ENCODE results near the gene NPPA.
"Not testable (repeated sequence)": the region's sequence is repeated elsewhere in the genome, so short reads cannot be mapped to it uniquely, and the experiment has no call there.

The NPPA gene

DNA sequence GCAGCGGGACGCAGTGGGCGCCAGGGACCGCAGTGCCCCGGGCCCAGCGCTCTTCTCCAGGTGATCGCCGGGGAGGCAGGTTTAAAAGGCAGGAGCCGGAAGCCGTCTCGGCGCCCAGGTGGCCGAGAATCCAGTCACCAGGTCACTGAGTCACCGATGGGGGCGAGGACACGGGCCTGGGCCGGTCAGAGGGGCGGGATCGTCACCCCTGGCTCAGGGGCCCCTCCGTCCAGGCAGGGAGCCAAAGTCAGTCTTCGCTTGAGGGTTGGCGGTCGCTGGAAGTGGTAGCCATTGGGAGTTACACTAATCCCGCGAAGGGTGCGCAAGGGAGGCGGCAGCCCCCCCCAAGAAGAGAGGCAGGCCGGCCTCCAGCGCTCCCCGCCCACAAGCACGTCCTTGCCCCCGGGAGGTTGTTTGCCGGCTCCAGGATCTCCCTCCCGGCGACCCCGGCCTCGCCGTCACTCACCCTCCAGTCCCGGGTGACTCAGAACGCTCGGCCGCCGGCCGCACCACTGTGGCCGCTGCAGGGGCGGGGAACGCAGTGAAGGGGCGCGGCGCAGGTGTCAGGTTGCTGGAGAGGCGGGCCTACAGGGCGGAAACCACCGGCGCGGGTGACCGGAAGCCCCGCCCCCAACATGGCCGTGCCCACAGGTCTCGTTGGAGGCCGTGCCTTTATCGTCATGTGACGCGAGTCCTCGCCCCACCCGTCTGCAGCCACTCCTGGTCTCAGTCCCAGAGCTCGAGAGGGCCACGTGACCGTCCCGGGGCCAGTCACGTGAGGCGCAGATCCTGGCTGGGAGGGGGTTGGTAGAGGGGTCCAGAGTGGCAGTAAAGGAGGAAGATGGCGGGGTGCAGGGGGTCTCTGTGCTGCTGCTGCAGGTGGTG is 41.9 kb downstream of the NPPA start, which contains the start of the genes CLCN6 and MTHFR:
TSS of gene CLCN6 (plus strand) at position 770 of the 885 bp plus-strand sequence. CDS start at position 842, 72 bp downstream.
TSS of gene MTHFR (minus strand) at position 543 of the 885 bp plus-strand sequence. CDS start 2,848 bp downstream, outside the sequence.
- DNase-seq, result peak; percentile 98 to 99

DNA sequence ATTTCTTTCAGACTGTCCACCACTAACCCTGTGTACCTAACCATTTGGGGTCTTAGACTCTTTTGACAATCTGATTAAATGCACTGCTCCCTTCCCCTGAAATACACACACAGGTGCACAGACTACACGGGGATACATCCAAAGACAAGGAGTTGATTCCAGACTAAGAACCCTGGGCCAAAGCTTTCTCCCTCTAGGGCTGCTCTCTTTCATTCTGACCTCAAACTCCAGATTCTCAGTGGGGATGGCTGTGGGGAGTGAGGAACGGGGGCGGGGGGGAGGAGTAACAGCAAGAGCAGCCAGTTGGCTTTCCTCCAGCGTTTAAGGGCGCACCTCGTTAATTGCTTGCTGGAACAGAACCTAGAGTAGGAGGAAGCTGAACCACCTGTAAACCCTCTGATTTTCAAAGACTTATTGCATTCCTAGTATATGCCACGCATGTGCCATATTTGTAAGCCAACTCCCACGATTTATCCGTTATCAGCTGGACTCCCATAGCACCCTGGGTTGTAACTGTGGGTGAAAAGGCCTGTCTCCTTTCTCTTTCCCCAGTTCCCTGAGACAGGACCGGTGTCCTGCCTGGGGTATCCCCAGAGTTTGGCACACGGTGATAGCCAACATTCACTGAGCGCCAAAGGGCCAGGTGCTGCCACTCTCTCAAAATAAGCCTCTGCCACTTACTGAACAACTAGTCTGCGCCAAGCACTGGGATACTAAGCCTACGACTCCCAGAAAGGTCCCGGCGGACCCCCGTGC is 42.7 kb downstream of the NPPA start:
- peak; percentile 30 to 37 for DNase-seq

DNA sequence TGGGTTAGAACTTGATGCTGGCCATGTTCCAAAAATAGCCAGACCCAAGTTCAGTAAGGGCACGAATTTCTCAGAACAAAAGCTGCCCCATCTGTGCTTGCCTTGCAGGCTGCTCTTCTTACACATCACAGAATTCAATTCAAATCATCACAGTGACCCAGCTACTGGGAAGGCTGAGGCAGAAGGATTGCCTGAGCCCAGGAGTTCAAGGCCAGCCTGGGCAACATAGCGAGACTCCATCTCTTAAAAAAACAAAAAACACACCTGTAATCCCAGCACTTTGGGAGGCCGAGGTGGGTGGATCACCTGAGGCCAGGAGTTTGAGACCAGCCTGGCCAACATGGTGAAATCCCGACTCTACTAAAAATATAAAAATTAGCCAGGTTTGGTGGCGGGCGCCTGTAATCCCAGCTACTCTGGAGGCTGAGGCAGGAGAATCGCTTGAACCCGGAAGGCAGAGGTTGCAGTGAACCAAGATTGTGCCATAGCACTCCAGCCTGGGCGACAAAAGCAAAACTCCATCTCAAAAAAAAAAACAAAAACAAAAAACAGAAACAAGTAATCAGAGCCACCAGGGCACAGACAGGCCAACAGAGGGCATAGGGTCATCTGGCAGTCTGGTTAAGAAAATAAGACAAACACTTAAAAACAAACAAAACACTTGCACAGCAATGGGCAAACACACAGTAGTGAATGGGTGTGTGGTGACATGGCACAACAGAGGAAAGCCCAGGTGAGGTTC is 43.5 kb downstream of the NPPA start:
- not testable (repeated sequence) for DNase-seq

DNA sequence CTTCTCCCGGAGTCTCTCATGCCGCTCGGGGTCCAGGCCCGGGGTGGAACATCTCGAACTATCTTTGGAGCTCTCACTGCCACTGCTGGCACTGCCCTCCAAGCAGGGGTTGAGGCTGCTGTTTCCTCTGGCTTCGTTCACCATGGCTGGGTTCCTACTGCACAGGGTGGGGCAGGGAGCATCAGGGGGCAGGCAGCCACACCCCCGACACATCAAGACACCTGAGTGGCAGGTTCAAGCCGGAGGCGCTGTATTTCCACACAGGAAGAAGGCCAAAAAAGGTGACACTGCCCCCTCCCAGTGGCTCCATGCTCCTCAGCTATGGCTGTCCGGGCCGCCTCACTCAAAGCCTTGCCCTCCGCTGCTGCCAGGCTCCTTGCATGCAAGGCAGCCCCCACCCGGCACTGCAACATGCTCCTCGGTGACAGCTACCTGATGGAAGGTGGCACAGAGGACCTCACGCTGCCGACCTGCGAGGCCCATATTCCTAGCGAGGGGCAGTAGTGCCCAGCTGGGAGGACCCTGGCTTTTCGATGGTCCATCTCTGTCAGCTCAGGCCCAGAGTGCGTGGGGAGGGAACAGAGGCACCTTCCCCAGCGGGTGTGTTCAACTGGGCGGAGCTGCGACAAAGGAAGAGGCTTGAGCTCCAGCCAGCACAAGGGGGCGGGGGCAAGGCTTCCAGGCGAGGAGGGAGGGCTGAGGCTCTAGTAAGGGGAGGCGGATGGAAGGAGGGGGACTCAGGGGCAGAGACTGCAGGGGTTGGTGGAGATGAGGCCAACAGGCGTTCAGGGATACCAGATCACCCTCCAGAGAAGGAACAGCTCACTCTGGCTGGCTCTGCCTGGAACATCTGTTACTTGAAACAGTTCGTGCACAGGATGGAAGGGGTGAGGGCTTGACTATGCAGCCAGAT is 44.4 kb downstream of the NPPA start:
- DNase-seq, result peak; percentile 79 to 81

DNA sequence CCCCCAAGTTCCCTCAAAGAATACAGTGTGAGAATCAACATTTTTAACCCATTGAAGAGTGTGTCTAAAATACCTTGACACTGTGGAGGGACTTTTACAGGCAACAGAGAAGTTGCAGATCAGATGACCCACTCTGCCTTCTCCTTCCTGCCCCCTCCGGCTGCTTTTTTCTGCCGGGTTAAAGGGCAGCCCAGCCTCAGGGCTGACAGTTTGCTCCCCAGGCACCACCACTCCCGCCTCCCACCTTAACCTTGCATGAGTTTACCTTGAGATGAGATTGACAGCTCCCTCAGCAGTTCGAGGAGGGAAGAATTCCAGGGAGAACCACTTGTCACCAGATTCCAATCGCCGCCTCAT is 45.0 kb downstream of the NPPA start:
- DNase-seq, result peak in 1 of 2 experiments; percentile 27

DNA sequence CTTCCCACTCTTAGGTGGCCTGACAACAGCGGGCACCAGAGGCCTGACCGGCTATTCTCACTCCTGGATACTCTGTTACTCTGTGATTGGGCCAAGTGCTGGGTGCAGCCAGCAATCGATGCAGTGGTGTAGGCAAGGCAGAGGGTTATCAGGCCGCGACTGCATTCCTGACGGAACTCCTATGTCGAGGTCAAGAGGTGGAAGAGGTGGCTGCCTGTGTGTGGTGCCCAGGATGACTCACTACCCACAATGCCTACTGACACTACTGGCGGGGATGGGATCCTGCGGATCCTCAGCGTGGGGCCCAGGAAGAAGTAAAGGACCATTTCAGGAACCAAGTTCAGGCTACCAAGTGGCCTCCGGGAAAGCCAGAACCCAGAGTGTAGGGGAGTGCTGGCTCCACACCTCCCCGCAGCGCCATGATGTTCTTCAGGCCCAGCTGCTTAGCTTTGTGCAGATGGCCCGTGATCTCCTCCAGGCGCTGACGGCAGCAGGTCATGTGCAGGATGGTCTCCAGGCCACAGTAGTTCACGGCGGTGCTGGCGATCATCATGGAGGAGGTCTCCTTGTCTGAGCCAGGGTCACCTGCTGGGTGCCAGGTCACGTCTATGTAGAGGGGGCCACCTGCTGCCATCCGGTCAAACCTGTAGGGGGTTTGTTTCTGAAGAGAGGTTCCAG is 46.7 kb downstream of the NPPA start:
- DNase-seq, result no peak

DNA sequence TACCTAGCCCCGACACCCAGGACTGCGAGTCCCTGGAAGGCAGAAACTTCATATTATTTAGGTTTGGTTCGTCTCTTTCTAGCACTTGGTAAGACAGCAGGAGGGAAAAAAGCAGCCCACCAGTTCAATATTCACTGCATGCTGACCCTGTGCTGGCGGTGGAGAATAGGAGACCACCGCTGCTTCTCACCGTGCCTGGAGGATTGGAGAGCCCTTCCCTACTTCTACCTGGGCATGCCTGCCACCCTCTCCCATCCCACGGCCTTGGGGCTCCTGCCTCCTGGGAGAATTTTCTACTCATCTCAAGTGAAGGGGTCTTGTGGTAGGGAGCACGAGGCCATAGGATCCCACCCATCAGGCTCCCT is 47.2 kb downstream of the NPPA start:
- DNase-seq, result no peak

DNA sequence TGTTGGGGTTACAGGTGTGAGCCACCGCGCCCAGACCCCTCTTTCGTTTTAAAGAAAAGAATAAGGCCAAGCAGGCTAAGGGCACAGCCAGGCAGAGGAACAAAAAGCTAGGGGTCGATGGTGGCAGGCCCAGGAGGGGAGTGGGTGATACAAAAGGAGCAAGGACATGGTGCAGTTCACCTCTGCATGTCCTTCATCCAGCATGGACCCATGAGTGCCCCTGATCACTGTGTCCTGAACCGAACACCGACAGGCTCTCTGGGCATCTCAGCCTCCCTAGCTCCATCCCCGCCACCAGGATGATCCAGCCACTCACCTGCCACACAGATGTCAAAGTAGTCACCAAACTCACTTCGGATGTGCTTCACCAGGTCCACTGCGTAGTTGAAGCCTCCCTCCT is 47.7 kb downstream of the NPPA start:
- no peak for DNase-seq

DNA sequence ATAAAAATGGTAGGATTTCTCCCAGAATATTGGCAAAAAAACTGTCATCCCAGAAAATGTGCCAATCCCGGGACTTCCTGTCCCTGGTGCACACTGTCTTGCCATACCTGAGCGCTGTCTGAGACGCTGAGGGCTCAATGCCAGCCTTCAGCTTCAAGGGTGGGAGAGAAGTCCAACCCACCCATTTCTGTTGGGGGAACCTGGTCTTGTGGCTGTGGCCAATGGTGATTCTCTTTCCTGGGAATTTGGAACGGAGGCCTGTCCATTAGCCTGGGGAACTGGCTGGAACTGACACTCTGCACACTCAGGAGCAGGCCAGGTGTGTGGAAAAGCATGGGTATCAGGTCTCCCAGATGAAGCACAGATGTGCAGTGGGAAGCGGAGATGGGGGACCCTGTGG is 48.5 kb downstream of the NPPA start:
- DNase-seq, result no peak

DNA sequence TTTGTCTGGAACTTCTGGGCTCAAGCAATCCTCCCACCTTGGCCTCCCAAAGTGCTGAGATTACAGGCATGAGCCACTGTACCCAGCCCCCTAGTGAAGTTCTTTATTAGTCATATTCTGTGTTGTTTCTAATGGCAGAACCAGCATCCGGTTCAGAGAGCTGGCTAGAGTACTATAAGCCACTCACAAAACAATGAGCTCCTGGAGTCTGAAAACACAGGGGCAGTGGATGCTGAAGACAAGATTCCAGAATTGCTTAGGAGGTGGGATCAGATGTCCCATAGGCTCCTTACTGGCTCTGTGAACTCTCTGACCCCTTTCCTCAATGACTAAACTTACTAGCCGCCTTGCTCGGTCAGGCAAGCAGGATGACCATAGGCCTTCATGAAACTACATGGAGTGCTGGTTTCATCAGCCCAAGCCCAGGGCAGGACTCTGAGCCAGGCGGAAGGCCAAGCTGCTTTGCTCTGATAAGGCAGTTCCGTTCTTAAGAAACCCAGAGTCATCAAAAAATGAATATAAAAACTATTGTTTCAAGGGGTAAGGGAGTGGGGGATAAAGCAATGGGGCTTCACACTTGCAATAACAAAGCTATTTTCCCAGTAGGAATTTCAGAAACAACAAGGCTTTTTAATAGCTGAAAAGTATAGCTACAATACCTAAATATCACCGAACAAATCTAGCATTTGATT is 49.9 kb downstream of the NPPA start:
- no peak for DNase-seq

DNA sequence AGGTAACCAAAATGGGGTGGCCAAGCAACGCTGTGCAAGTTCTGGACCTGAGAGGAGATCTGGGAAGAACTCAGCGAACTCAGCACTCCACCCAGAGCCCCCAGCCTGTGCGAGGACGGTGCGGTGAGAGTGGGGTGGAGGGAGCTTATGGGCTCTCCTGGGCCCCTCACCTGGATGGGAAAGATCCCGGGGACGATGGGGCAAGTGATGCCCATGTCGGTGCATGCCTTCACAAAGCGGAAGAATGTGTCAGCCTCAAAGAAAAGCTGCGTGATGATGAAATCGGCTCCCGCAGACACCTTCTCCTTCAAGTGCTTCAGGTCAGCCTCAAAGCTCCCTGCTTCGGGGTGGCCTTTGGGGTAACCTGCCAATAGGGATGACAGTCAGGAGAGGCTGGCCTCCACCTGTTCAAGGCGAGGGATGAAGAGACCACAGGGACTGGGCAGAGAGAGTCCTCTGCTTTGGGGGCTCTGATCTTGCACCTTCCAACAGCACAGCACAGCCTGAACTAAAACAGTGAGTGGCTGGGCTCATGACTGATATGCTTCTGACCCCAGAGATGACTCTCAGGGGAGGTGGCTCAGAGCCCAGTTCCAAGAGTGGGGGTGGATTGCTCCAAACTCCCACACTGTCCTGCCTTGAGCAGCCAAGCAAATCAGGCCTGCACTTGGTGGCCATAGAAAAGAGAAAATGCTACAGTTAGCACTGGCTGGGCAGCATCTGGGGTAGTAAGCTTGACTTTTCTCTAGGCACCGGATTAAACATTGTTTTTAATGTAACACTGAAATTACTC is 51.4 kb downstream of the NPPA start:
- no peak for DNase-seq
